Large intestine (tissue), 1 donor: ENCODE results near the gene ZBTB45. TPM values are rescaled to one million over a fixed set of nuclear protein-coding genes. Genes with fewer than 3 reads are reported as not detected.

Experiments
- polyA plus RNA-seq: library from polyadenylated mRNA; unstranded; fragments of 120-200 nt; gene quantifications from one replicate; pipeline ENCODE4 v1.2.1, GENCODE V29; 2013

ZBTB45 gene
- polyA plus RNA-seq, 1 donor, result 11.1 TPM

Other genes starting within 250 kb of the ZBTB45 start
- 5.1 TPM for gene ZNF8, start 240.9 kb downstream of the ZBTB45 start, polyA plus RNA-seq
- 59.3 TPM for gene ERVK3-1, start 214.4 kb downstream of the ZBTB45 start, polyA plus RNA-seq
- 3.2 TPM for gene ZSCAN22, start 192.8 kb downstream of the ZBTB45 start, polyA plus RNA-seq
- gene A1BG, start 166.3 kb downstream of the ZBTB45 start, polyA plus RNA-seq, result 1.8 TPM
- gene ZNF497, start 157.1 kb downstream of the ZBTB45 start, polyA plus RNA-seq, result 2.1 TPM
- 4.3 TPM for gene ZNF837, start 138.8 kb downstream of the ZBTB45 start, polyA plus RNA-seq
- 1,486 TPM for gene RPS5, start 132.5 kb downstream of the ZBTB45 start, polyA plus RNA-seq
- gene RNF225, start 124.2 kb downstream of the ZBTB45 start, polyA plus RNA-seq, result not detected
- 7.1 TPM for gene ZNF584, start 111.2 kb downstream of the ZBTB45 start, polyA plus RNA-seq
- gene ZNF132, start 79.7 kb downstream of the ZBTB45 start, polyA plus RNA-seq, result 8.0 TPM
- 5.2 TPM for gene ZNF324B, start 68.2 kb downstream of the ZBTB45 start, polyA plus RNA-seq
- gene ZNF324, start 52.7 kb downstream of the ZBTB45 start, polyA plus RNA-seq, result 6.0 TPM
- gene ZNF446, start 43.5 kb downstream of the ZBTB45 start, polyA plus RNA-seq, result 10.3 TPM
- gene SLC27A5, start 7.8 kb downstream of the ZBTB45 start, polyA plus RNA-seq, result 8.5 TPM
- gene TRIM28, start 24.3 kb upstream of the ZBTB45 start, polyA plus RNA-seq, result 345 TPM
- 120 TPM for gene CHMP2A, start 35.3 kb upstream of the ZBTB45 start, polyA plus RNA-seq
- gene UBE2M, start 38.8 kb upstream of the ZBTB45 start, polyA plus RNA-seq, result 56.0 TPM
- gene MZF1, start 53.5 kb upstream of the ZBTB45 start, polyA plus RNA-seq, result 39.0 TPM